Measurements from ENCODE around the gene AK8.

DNA sequence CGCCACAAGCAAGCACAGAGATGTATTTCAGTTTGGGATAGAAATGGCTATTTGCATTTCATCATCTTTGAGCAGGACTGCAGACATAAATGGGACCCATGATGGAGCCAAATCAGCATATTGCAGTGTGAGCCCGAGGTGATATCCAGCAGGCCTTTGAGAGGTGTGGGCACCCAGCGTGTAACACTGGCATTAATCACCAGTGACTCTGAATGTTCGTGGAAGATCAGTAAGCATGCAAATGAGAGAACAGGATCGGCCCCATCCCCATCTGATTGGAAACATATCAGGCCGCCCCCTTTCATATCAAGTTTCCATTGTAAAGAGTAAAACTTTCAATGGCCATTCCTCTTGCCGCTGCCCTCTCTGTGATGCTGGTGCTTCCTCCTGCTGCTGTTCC, 123.8 kb downstream of the AK8 start:
- TF ChIP-seq CTCF (IDR thresholded peaks at IDR 0.05; ENCODE audit: low read depth, low read length, missing input control), result no peak
- TF ChIP-seq JUND (IDR thresholded peaks at IDR 0.05), result no peak
- TF ChIP-seq GABPA (IDR thresholded peaks at IDR 0.05 in 1 of 2, conservative IDR thresholded peaks at IDR 0.05 in 1 of 2), result no peak
- TF ChIP-seq EGR1 (IDR thresholded peaks at IDR 0.05; ENCODE audit: low read depth in 2 of 2), result no peak
- TF ChIP-seq, protein P1, sequence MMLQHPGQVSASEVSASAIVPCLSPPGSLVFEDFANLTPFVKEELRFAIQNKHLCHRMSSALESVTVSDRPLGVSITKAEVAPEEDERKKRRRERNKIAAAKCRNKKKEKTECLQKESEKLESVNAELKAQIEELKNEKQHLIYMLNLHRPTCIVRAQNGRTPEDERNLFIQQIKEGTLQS (IDR thresholded peaks at IDR 0.05), result no peak
- TF ChIP-seq RXRA (IDR thresholded peaks at IDR 0.05), result no peak
- no peak for TF ChIP-seq FOXA1 (IDR thresholded peaks at IDR 0.05)
- no peak for TF ChIP-seq TAF1 (conservative IDR thresholded peaks at IDR 0.05)
- no peak for TF ChIP-seq RAD21 (IDR thresholded peaks at IDR 0.05)
- TF ChIP-seq, protein P2, sequence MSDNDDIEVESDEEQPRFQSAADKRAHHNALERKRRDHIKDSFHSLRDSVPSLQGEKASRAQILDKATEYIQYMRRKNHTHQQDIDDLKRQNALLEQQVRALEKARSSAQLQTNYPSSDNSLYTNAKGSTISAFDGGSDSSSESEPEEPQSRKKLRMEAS (IDR thresholded peaks at IDR 0.05), result no peak
- TF ChIP-seq, protein P3, sequence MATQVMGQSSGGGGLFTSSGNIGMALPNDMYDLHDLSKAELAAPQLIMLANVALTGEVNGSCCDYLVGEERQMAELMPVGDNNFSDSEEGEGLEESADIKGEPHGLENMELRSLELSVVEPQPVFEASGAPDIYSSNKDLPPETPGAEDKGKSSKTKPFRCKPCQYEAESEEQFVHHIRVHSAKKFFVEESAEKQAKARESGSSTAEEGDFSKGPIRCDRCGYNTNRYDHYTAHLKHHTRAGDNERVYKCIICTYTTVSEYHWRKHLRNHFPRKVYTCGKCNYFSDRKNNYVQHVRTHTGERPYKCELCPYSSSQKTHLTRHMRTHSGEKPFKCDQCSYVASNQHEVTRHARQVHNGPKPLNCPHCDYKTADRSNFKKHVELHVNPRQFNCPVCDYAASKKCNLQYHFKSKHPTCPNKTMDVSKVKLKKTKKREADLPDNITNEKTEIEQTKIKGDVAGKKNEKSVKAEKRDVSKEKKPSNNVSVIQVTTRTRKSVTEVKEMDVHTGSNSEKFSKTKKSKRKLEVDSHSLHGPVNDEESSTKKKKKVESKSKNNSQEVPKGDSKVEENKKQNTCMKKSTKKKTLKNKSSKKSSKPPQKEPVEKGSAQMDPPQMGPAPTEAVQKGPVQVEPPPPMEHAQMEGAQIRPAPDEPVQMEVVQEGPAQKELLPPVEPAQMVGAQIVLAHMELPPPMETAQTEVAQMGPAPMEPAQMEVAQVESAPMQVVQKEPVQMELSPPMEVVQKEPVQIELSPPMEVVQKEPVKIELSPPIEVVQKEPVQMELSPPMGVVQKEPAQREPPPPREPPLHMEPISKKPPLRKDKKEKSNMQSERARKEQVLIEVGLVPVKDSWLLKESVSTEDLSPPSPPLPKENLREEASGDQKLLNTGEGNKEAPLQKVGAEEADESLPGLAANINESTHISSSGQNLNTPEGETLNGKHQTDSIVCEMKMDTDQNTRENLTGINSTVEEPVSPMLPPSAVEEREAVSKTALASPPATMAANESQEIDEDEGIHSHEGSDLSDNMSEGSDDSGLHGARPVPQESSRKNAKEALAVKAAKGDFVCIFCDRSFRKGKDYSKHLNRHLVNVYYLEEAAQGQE (IDR thresholded peaks at IDR 0.05), result no peak
